ENCODE measurements around the gene IL17D.

IL17D gene

DNA sequence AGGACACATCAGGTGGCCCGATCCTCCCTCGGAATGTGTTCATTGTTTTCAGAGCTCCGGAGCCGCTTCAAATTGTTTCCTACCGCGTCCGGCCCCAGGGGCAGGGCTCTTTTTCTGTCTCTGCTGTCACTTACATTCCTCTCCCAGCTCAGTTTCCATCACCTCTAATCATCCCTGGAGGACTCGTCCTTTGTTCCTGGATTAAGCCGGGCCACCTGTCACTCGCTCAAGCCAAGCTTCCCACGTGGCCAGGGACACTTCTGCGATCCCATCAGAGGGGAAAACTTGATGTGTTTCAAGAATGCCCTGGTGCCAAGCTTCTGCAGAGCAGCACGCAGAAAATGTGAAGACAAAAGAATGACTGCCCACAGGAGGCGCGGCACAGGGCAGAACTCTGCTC, 13.5 kb downstream of the IL17D start:
- Histone ChIP-seq H3K27ac (ENCODE audit: low read depth, low read length) (no peak overlapping the region), H3K27me3 (ENCODE audit: control insufficient read depth in 5 of 5, insufficient read depth in 4 of 5, low read length in 5 of 5) (peaks cover 0 to 10% (median 6%) of the 10 kb centered on the region in 5 donors), H3K9me3 (ENCODE audit: control insufficient read depth in 5 of 5, low read length in 5 of 5) (no peaks in the 10 kb centered on the region), H3K9ac (ENCODE audit: low read length in 5 of 5) (no peak overlapping the region), H3K4me3 (ENCODE audit: low read depth in 1 of 5, low read length in 5 of 5) (no peak overlapping the region), H3K4me1 (ENCODE audit: control insufficient read depth in 5 of 5, insufficient read depth in 5 of 5, low read length in 5 of 5) (peaks cover 7 to 48% (median 39%) of the 10 kb centered on the region in 5 donors), H3K36me3 (ENCODE audit: control insufficient read depth in 5 of 5, insufficient read depth in 5 of 5, low read length in 5 of 5) (no peaks in the 10 kb centered on the region)

DNA sequence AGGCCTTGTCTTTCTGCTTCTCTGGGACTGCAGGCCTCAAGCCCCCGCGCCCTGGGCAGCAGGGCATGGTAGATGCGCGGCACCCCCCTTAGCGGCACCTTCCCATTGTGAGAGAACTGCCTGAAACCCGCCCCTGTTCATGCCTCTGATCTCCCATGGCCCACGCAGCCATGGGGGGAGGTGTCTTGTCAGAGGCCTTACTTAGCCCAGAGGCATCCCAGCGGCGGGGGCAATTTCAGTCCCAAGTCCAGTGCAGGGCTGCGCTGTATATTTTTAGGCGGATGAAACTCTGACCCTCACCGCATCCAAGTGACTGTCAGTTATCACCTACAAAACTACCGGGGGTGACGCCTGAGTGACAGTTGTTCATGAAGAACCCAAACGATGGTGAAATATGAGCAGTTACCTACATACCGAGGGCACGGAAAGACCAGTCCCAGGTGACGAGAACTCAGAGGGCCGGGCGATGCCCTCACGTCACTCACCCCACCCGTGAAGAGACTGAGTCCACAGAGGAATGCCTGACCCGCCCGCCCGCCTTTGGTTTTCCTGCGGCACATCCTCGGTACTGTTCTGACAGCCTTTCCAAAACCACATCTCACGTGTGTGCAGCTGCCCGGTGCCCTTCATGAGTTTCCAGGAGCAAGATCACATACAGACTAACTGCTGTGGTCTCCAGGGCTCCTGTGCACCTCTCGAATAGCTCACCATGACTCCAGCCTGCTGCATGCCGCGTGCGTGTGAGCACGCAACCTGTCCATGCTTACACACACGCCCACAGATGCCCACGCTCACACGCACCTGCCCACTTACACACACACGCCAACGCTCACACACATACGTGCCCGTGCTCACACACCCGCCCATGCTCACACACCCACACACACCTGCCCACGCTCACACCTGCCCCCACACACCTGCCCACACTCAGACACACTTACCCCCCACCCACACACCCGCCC, 14.4 kb downstream of the IL17D start:
- no peaks in the 10 kb centered on the region for H3K36me3 ChIP-seq (ENCODE audit: control insufficient read depth in 5 of 5, insufficient read depth in 5 of 5, low read length in 5 of 5)
- peaks cover 0 to 10% (median 6%) of the 10 kb centered on the region in 5 donors for H3K27me3 ChIP-seq (ENCODE audit: control insufficient read depth in 5 of 5, insufficient read depth in 4 of 5, low read length in 5 of 5)
- no peak overlapping the region for H3K4me3 ChIP-seq (ENCODE audit: low read depth in 1 of 5, low read length in 5 of 5)
- peaks cover 7 to 45% (median 37%) of the 10 kb centered on the region in 5 donors for H3K4me1 ChIP-seq (ENCODE audit: control insufficient read depth in 5 of 5, insufficient read depth in 5 of 5, low read length in 5 of 5)
- no peak overlapping the region for H3K9ac ChIP-seq (ENCODE audit: low read length in 5 of 5)
- no peaks in the 10 kb centered on the region for H3K9me3 ChIP-seq (ENCODE audit: control insufficient read depth in 5 of 5, low read length in 5 of 5)
- no peak overlapping the region for H3K27ac ChIP-seq (ENCODE audit: low read depth, low read length)

DNA sequence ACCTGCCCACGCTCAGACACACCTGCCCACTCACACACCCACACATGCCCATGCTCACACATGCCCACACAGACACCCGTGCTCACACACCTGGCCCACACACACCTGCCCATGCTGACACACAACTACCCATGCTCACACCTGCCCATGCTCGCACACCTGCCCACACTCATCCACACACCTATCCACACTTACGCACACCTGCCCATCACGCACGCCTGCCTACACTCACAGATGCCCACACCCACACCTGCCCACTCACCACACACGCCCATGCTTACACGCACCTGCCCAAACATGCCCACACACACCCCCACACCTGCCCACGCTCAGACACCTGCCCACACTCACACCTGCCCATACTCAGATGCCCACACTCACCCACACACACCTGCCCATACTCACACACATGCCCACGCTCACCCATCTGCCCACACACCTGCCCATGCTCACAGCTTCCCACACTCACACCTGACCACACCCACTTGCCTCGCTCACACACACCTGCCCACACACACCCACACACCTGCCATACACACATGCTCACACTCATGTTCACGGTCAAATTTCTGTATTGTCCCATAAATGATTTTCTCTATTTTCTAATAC, 15.6 kb downstream of the IL17D start:
- H3K36me3 ChIP-seq (ENCODE audit: control insufficient read depth in 5 of 5, insufficient read depth in 5 of 5, low read length in 5 of 5): no peaks in the 10 kb centered on the region
- H3K4me3 ChIP-seq (ENCODE audit: low read depth in 1 of 5, low read length in 5 of 5): no peak overlapping the region
- no peak overlapping the region for H3K9ac ChIP-seq (ENCODE audit: low read length in 5 of 5)
- H3K9me3 ChIP-seq (ENCODE audit: control insufficient read depth in 5 of 5, low read length in 5 of 5): no peaks in the 10 kb centered on the region
- H3K27me3 ChIP-seq (ENCODE audit: control insufficient read depth in 5 of 5, insufficient read depth in 4 of 5, low read length in 5 of 5): peaks cover 0 to 10% (median 6%) of the 10 kb centered on the region in 5 donors
- peaks cover 7 to 33% (median 25%) of the 10 kb centered on the region in 5 donors for H3K4me1 ChIP-seq (ENCODE audit: control insufficient read depth in 5 of 5, insufficient read depth in 5 of 5, low read length in 5 of 5)
- no peak overlapping the region for H3K27ac ChIP-seq (ENCODE audit: low read depth, low read length)

DNA sequence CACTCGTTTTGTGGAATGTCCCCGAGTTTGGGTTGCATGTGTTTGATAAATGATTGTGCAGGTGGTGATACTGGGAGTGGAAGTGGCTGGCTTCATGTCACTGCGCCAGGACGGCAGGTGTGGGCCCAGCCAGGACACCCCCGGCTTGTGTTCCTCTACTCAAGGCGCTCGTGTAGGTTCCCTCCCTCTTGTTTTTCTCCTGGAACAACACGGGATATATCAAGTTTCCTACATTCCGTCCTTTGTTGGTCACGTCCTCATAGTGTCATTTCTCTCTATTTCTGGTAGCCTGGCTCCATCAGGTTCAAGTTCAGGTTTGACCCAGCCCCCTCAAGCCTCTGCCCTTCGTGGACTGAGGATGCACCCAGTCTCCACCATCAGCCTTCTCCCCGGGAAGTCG, 16.3 kb downstream of the IL17D start:
- no peak overlapping the region for H3K9ac ChIP-seq (ENCODE audit: low read length in 5 of 5)
- peaks cover 2 to 26% (median 20%) of the 10 kb centered on the region in 5 donors for H3K4me1 ChIP-seq (ENCODE audit: control insufficient read depth in 5 of 5, insufficient read depth in 5 of 5, low read length in 5 of 5)

DNA sequence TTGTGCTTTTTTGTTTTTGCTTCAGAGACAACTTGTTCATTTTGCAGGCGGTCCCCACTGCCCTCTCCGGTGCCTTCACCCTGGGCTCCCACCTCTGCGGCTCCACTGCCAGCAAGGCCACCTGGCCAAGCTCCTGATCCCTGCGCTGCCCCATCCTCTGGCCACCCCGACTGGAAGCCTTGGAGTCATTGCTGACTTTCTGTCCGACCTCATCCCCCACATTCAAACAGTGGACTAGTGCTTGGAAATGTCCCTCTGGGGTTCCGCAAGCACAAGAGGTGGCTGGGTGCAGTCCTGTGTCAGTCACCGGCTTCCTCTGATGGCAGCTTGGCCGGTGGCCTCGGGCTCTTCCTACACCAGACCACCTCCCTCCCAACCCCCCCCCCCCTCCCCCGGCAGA, 17.0 kb downstream of the IL17D start:
- no peaks in the 10 kb centered on the region for H3K9me3 ChIP-seq (ENCODE audit: control insufficient read depth in 5 of 5, low read length in 5 of 5)
- H3K27me3 ChIP-seq (ENCODE audit: control insufficient read depth in 5 of 5, insufficient read depth in 4 of 5, low read length in 5 of 5): peaks cover 0 to 10% (median 6%) of the 10 kb centered on the region in 5 donors
- peaks cover 0 to 19% (median 14%) of the 10 kb centered on the region in 5 donors for H3K4me1 ChIP-seq (ENCODE audit: control insufficient read depth in 5 of 5, insufficient read depth in 5 of 5, low read length in 5 of 5)
- no peak overlapping the region for H3K27ac ChIP-seq (ENCODE audit: low read depth, low read length)
- H3K36me3 ChIP-seq (ENCODE audit: control insufficient read depth in 5 of 5, insufficient read depth in 5 of 5, low read length in 5 of 5): no peaks in the 10 kb centered on the region
- no peak overlapping the region for H3K9ac ChIP-seq (ENCODE audit: low read length in 5 of 5)
- H3K4me3 ChIP-seq (ENCODE audit: low read depth in 1 of 5, low read length in 5 of 5): no peak overlapping the region

More for the DNA sequence above, 16.3 kb downstream of the IL17D start:
- Histone ChIP-seq H3K27ac (ENCODE audit: low read depth, low read length) (no peak overlapping the region), H3K36me3 (ENCODE audit: control insufficient read depth in 5 of 5, insufficient read depth in 5 of 5, low read length in 5 of 5) (no peaks in the 10 kb centered on the region), H3K9me3 (ENCODE audit: control insufficient read depth in 5 of 5, low read length in 5 of 5) (no peaks in the 10 kb centered on the region), H3K4me3 (ENCODE audit: low read depth in 1 of 5, low read length in 5 of 5) (no peak overlapping the region), H3K27me3 (ENCODE audit: control insufficient read depth in 5 of 5, insufficient read depth in 4 of 5, low read length in 5 of 5) (peaks cover 0 to 10% (median 6%) of the 10 kb centered on the region in 5 donors)

DNA sequence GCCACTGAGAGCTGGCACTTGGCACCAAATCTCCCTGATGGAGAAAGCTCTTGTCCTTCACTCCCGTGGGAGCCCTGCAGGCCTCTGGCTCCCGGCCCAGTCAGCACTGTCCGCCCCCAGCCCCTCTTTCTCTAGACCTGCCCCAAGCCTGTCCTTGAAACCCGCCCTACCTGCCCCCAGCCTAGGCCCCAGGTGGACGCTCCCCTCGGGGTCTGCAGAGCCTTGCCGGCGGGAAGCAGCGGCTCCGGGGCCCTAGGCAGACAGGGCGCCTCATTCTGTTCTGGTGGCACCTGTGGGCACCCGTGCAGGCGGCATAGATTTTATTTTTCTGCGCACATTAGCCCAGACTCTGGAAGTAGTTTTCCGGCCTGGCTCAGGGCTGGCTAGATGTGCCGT, 17.6 kb downstream of the IL17D start:
- H3K9me3 ChIP-seq (ENCODE audit: control insufficient read depth in 5 of 5, low read length in 5 of 5): no peaks in the 10 kb centered on the region
- H3K9ac ChIP-seq (ENCODE audit: low read length in 5 of 5): no peak overlapping the region
- H3K36me3 ChIP-seq (ENCODE audit: control insufficient read depth in 5 of 5, insufficient read depth in 5 of 5, low read length in 5 of 5): no peaks in the 10 kb centered on the region
- H3K27me3 ChIP-seq (ENCODE audit: control insufficient read depth in 5 of 5, insufficient read depth in 4 of 5, low read length in 5 of 5): peaks cover 0 to 10% (median 6%) of the 10 kb centered on the region in 5 donors
- H3K4me1 ChIP-seq (ENCODE audit: control insufficient read depth in 5 of 5, insufficient read depth in 5 of 5, low read length in 5 of 5): peaks cover 0 to 17% (median 14%) of the 10 kb centered on the region in 5 donors
- no peak overlapping the region for H3K27ac ChIP-seq (ENCODE audit: low read depth, low read length)
- peak overlapping the region in 1 of 5 donors; percentile 65 for H3K4me3 ChIP-seq (ENCODE audit: low read depth in 1 of 5, low read length in 5 of 5)

DNA sequence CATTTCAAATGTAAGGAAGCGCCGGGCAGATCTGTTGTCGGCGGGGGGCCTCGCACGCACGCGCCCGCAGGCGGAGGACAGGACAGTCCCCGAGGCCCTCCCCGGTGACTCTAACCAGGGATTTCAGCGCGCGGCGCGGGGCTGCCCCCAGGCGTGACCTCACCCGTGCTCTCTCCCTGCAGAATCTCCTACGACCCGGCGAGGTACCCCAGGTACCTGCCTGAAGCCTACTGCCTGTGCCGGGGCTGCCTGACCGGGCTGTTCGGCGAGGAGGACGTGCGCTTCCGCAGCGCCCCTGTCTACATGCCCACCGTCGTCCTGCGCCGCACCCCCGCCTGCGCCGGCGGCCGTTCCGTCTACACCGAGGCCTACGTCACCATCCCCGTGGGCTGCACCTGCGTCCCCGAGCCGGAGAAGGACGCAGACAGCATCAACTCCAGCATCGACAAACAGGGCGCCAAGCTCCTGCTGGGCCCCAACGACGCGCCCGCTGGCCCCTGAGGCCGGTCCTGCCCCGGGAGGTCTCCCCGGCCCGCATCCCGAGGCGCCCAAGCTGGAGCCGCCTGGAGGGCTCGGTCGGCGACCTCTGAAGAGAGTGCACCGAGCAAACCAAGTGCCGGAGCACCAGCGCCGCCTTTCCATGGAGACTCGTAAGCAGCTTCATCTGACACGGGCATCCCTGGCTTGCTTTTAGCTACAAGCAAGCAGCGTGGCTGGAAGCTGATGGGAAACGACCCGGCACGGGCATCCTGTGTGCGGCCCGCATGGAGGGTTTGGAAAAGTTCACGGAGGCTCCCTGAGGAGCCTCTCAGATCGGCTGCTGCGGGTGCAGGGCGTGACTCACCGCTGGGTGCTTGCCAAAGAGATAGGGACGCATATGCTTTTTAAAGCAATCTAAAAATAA, 18.2 kb downstream of the IL17D start:
- H3K27ac ChIP-seq (ENCODE audit: low read depth, low read length): no peak overlapping the region
- H3K9ac ChIP-seq (ENCODE audit: low read length in 5 of 5): peak overlapping the region in 2 of 5 donors; percentile 41 to 43
- H3K4me3 ChIP-seq (ENCODE audit: low read depth in 1 of 5, low read length in 5 of 5): peak overlapping the region in 4 of 5 donors; percentile 46 to 65 (median 54)
- peaks cover 0 to 14% (median 14%) of the 10 kb centered on the region in 5 donors for H3K4me1 ChIP-seq (ENCODE audit: control insufficient read depth in 5 of 5, insufficient read depth in 5 of 5, low read length in 5 of 5)
- no peaks in the 10 kb centered on the region for H3K36me3 ChIP-seq (ENCODE audit: control insufficient read depth in 5 of 5, insufficient read depth in 5 of 5, low read length in 5 of 5)
- peaks cover 0 to 10% (median 6%) of the 10 kb centered on the region in 5 donors for H3K27me3 ChIP-seq (ENCODE audit: control insufficient read depth in 5 of 5, insufficient read depth in 4 of 5, low read length in 5 of 5)
- H3K9me3 ChIP-seq (ENCODE audit: control insufficient read depth in 5 of 5, low read length in 5 of 5): no peaks in the 10 kb centered on the region

DNA sequence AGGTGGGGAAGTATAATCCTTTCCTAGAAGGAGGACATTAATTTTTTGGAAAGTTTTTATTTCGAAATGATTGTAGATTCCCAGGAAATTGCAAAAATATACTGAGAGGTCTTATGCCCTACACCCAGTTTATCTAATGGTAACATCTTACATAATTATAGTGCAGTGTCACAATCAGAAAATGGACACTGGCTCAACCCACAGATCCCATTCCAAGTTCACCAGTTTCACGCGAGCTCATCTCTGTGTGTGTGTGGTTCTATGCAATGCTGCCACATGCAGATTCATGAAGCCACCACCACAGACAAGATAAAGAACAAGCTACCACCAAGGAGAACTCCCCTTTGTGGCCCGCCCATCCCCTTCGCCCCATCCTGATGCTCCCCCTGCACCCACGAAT, 24.4 kb downstream of the IL17D start:
- Histone ChIP-seq H3K4me3 (ENCODE audit: low read depth in 1 of 5, low read length in 5 of 5) (no peak overlapping the region), H3K27me3 (ENCODE audit: control insufficient read depth in 5 of 5, insufficient read depth in 4 of 5, low read length in 5 of 5) (no peaks in the 10 kb centered on the region), H3K36me3 (ENCODE audit: control insufficient read depth in 5 of 5, insufficient read depth in 5 of 5, low read length in 5 of 5) (peaks cover 0 to 10% (median 4%) of the 10 kb centered on the region in 5 donors), H3K9me3 (ENCODE audit: control insufficient read depth in 5 of 5, low read length in 5 of 5) (no peaks in the 10 kb centered on the region), H3K4me1 (ENCODE audit: control insufficient read depth in 5 of 5, insufficient read depth in 5 of 5, low read length in 5 of 5) (peaks cover 0 to 18% (median 4%) of the 10 kb centered on the region in 5 donors), H3K9ac (ENCODE audit: low read length in 5 of 5) (no peak overlapping the region), H3K27ac (ENCODE audit: low read depth, low read length) (no peak overlapping the region)

DNA sequence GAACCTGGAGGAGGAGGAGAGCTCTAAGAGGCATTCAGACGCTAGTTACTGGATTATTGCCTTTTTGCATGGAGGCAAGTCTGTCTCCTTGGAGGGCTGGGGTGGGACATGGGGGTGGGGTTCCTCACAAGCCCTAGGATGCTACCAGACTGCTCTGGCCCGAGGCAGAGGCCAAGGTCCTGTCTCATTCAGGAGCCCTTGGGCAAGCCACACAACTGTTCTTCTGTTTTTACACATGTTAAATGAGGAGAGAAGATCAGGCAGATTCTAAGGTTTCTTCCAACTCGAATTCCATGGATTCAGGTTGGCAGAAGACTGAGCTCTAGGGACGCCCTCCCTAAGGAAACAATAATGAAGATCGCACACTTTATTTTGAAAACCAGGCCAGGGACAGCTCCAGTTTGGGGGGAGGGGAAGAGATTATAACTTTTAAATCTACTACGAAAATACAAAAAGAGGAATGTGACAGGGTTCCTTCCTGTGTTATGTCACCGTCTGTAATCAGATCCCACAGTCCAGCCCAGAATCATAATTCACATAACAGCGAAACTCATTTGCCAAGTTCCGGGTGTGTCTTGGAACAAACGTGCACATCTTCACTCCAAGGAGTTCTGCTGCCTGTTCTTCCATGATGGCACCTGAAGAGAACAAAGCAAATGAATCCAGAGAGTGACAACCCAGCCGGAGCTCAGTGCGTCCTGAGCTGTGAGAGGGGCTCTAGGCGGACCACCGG, 25.2 kb downstream of the IL17D start:
- H3K36me3 ChIP-seq (ENCODE audit: control insufficient read depth in 5 of 5, insufficient read depth in 5 of 5, low read length in 5 of 5): peaks cover 0 to 10% (median 4%) of the 10 kb centered on the region in 5 donors
- peaks cover 0 to 18% (median 4%) of the 10 kb centered on the region in 5 donors for H3K4me1 ChIP-seq (ENCODE audit: control insufficient read depth in 5 of 5, insufficient read depth in 5 of 5, low read length in 5 of 5)
- peak overlapping the region in 1 of 5 donors; percentile 19 for H3K4me3 ChIP-seq (ENCODE audit: low read depth in 1 of 5, low read length in 5 of 5)
- peak overlapping the region; percentile 16 for H3K27ac ChIP-seq (ENCODE audit: low read depth, low read length)
- H3K9ac ChIP-seq (ENCODE audit: low read length in 5 of 5): peak overlapping the region in 1 of 5 donors; percentile 50
- no peaks in the 10 kb centered on the region for H3K9me3 ChIP-seq (ENCODE audit: control insufficient read depth in 5 of 5, low read length in 5 of 5)
- no peaks in the 10 kb centered on the region for H3K27me3 ChIP-seq (ENCODE audit: control insufficient read depth in 5 of 5, insufficient read depth in 4 of 5, low read length in 5 of 5)

Measured in subcutaneous abdominal adipose tissue (tissue), 5 donors.